Measurements from ENCODE around the gene VAMP4.
"Not testable (repeated sequence)": the region's sequence is repeated elsewhere in the genome, so short reads cannot be mapped to it uniquely, and the experiment has no call there.

Gene VAMP4

GRCh38 chr1:171751221-171751620, 9.4 kb upstream of the VAMP4 start:
- peak in 1 of 3 experiments; percentile 21 for DNase-seq (ENCODE audit: low read depth in 3 of 3)

DNA sequence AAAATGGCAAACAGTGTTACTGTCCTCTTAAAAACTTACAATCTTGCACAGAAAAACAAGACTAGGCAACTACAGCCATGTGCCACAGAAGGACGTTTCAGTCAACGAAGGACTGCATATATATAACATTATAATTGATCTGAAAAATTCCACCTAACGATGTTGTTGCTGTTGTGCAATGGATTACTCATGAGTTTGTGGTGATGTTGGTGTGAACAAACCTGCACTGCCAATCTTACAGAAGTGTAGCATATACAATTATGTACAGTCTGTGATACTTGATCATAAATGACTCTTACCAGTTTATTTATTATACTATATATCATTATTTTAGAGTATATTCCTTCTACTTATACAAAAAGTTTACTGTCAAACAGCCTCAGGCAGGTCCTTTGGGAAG, 6.8 kb upstream of the VAMP4 start:
- DNase-seq (ENCODE audit: low read depth in 3 of 3) = no peak

- DNase-seq (ENCODE audit: low read depth in 3 of 3) = no peak
Observed at GRCh38 chr1:171744986-171745385, 3.1 kb upstream of the VAMP4 start.

DNA sequence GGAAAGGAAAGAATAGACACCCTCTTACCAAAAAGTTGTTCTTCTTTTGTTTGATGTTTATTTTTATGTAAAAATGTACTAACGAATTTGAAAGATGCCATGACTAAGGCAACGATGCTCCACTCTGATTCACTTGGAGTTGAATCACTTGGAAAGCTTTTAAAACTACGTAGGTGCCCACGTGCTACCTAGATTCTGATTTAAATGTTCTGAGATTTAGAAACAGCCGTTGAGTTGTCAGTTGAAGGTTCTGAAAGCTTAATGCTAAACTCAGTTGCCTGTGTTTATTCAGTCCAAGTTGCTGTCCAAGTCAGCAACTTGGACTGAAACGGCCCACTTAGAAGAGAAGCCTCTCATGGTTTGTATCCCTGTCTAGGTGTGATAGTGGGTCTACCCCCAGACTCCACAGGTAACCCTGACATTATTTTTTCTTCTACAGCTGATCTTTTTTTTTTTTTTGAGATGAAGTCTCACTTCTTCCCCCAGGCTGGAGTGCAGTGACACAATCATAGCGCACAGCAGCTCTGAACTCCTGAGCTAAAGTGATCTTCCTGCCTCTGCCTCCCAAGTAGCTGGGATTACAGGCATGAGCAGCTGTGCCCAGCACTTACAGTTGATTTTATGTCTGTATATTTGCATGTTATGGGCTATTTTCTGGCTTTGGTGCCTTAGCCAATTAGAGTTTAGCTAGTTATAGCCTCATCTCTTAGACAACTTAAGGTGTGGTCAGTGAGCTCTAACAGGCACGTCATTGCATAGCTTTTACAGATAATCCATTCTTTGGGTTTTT, 1.4 kb upstream of the VAMP4 start:
- DNase-seq (ENCODE audit: low read depth in 3 of 3) = peak in 1 of 3 experiments; percentile 15

GRCh38 chr1:171742577-171742922, 685 bp upstream of the VAMP4 start:
- DNase-seq (ENCODE audit: low read depth in 3 of 3) = peak in 1 of 3 experiments; percentile 7

DNA sequence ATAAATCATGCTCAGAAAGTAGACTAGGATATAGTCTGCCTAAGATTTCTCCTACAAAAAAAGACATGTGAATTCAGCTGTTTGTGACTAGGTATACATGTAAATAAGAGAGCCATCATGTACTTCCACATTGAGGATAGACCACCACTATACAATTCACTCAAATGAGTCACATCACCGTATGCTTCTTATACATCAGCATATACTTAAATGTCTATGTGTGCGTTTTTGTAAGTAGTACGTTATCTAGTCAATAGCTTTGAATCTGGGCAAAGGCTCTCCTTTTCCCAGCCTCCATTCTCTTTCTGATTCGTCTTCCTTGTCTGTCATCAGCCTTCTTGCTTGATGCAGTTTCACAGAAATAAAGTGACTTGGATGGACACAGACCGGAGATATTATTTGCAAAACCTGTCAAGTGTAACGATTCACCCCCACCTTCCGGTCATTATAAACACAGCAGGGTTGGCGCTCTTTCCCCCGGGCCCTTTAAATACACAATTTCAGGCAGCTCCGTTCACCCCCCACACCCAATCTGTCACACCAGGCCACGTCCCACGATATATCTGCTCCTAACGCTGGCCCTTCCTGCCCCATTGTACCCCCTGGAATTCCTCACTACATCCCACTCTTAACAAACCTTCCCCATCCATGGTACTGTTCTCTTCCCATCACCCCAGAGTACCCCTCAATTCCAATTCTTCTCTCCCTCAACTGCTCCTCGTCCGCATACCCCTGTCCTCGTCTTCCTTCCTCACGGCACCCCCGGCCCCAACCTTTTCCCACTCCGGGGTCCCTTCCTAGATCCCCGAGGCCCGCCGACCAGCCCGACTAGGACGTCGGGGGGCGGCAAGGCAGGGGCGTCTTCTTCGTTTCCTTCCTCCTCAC, 636 bp downstream of the VAMP4 start:
- DNase-seq (ENCODE audit: low read depth in 3 of 3) = peak in 2 of 3 experiments; percentile 8 to 17

GRCh38 chr1:171740356-171740863, 1.5 kb downstream of the VAMP4 start:
- DNase-seq (ENCODE audit: low read depth in 3 of 3) = no peak

DNA sequence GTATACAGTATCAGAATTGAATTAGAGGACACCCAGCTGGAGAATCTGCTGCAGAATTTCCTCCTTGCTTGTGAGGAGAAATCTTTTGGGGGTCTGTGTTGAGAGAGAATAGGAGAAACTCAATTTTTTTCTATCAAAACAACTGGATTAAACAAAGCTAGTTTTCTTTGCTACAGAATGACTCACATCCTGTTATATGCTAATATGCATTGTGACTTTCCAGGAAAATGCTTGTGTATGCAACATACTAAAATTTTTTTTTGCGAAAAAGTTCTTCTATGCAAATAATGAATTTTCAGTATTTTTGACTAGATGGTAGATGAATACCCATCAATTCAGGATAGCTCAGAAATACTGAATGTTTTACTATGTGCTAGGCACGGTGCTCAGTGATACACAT, 2.2 kb downstream of the VAMP4 start:
- no peak for DNase-seq (ENCODE audit: low read depth in 3 of 3)

- no peak for DNase-seq (ENCODE audit: low read depth in 3 of 3)
Observed at GRCh38 chr1:171738911-171739310, 3.0 kb downstream of the VAMP4 start.

GRCh38 chr1:171736196-171736595, 5.7 kb downstream of the VAMP4 start:
- no peak for DNase-seq (ENCODE audit: low read depth in 3 of 3)

GRCh38 chr1:171730052-171730451, 11.8 kb downstream of the VAMP4 start:
- no peak for DNase-seq (ENCODE audit: low read depth in 3 of 3)

GRCh38 chr1:171727778-171728177, 14.1 kb downstream of the VAMP4 start:
- DNase-seq (ENCODE audit: low read depth in 3 of 3) = no peak

- DNase-seq (ENCODE audit: low read depth in 3 of 3) = not testable (repeated sequence)
Observed at GRCh38 chr1:171723180-171723579, 18.7 kb downstream of the VAMP4 start.

- no peak for DNase-seq (ENCODE audit: low read depth in 3 of 3)
Observed at GRCh38 chr1:171718848-171719247, 23.0 kb downstream of the VAMP4 start.

DNA sequence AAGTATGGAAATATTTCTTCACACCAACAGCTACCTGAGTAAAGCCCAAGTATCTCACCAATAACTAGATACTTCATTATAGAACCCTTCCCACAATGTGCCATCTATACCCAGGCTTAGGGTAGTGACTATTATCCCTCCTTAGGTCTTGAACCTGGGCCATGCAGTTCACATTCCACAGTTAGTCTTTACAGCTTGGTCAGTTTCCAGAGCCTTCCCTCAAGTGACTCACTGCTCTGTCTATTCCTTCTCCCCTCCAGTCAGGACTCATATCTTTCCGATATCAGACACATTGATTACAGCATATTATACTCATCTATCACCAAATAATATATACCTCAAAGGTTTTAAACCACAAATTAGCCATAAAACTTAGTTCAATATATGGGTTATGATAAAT, 23.6 kb downstream of the VAMP4 start:
- DNase-seq (ENCODE audit: low read depth in 3 of 3) = no peak

DNA sequence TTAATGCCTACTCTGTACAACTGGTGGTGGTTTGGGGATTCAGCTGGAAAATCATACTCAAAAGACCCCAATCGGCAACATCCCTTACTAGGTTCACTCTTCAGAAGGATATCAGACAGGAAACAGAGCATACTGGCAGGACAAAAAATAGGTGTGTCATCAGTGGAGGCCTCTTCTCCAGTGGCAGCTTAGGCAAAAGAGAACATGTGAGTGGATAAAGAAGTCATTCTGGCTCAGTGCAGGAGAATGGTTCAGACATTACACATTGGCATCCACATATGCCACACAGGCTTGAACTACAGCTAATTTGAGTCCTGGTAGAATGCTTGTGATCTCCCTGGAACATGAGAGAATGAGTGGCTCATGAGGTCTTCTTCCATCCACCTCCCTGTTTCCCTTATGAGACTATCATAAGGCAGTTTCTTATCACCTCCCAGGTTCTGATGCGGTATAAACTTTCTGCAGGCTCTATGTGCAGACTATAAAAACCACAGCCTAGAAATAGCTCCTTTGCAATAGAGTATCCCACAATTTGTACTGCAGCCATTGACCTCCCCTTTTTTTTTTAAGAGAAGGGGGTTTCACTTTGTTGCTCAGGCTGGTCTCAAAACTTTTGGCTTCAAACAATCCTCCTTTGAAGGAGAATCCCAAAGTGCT, 24.7 kb downstream of the VAMP4 start:
- DNase-seq (ENCODE audit: low read depth in 3 of 3) = no peak

GRCh38 chr1:171716616-171717015, 25.2 kb downstream of the VAMP4 start:
- no peak for DNase-seq (ENCODE audit: low read depth in 3 of 3)

DNA sequence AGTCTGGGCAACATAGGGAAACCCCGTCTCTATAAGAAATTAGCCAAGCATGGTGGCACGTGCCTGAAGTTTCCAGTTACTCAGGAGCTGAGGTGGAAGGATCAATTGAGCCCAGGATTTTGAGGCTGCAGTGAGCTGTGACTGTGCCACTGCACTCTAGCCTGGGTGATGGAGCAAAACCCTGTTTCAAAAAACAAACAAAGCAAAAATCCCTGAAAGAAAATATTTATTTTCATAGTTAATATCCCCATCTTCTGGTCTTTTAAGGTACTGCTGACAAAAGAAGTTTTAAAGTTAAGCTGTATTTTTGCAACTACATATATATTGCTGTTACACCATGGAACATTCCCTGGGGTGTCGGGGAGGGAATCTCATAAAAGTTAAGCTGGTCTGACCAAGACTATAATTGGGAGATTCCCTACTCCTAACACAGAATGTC, 26.0 kb downstream of the VAMP4 start:
- DNase-seq (ENCODE audit: low read depth in 3 of 3) = no peak

GRCh38 chr1:171712341-171712740, 29.5 kb downstream of the VAMP4 start:
- DNase-seq (ENCODE audit: low read depth in 3 of 3) = no peak

- no peak for DNase-seq (ENCODE audit: low read depth in 3 of 3)
Observed at GRCh38 chr1:171711643-171712042, 30.2 kb downstream of the VAMP4 start.

DNA sequence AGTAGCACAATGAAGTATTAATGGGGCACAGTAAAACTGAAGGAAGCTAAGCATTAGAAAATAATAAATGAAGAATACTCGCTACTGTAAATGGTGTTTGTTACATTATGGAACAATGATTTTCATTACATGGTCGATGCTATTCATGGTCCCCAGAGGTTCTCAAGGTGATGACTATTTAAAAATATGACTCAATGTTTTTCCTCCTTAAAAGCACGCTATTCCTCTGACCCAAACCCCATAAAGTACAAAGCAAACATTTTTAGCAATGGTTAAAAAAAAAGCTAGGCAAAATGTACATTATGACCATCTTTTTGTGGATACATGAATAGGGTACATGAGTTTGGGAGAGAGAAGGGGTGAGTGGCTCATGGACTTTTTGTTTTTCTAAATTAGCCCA, 34.3 kb downstream of the VAMP4 start:
- DNase-seq (ENCODE audit: low read depth in 3 of 3) = no peak

GRCh38 chr1:171702598-171702997, 39.3 kb downstream of the VAMP4 start:
- no peak for DNase-seq (ENCODE audit: low read depth in 3 of 3)
